ENCODE results near the gene SPAG17. TPM values are rescaled to one million over a fixed set of nuclear protein-coding genes. Genes with fewer than 3 reads are reported as not detected.

The SPAG17 gene
- polyA plus RNA-seq, 1 of the 3 experiments (the other 2 are of a cell fraction) = not detected

- ChIA-PET POLR2A (no interaction called here), CTCF (no interaction called here)
- H3K4me3 ChIP-seq (ENCODE audit: low read depth in 2 of 2, low read length in 1 of 2) = peak overlapping the region; percentile 25 to 40; a peak in 2 of 4 replicates
- TF ChIP-seq SMC3 (IDR thresholded peaks at IDR 0.05; ENCODE audit: low read depth, low read length) (no peak), POLR2AphosphoS5 (IDR thresholded peaks at IDR 0.05; ENCODE audit: low read depth, low read length) (no peak), GATA2 (CRISPR knock-in tag; IDR thresholded peaks at IDR 0.05) (no peak), GABPA (IDR thresholded peaks at IDR 0.05; ENCODE audit: low read depth) (no peak), USF1 (IDR thresholded peaks at IDR 0.05; ENCODE audit: borderline replicate concordance, low read depth) (no peak), MXI1 (IDR thresholded peaks at IDR 0.05; ENCODE audit: low read depth, low read length) (no peak), YY1 (IDR thresholded peaks at IDR 0.05; ENCODE audit: low read depth) (no peak), IRF3 (IDR thresholded peaks at IDR 0.05; ENCODE audit: low read depth, low read length) (no peak), JUND (IDR thresholded peaks at IDR 0.05) (no peak), EZH2phosphoT487 (IDR thresholded peaks at IDR 0.05; ENCODE audit: borderline replicate concordance, low read depth) (no peak), REST (IDR thresholded peaks at IDR 0.05; ENCODE audit: low read depth, low read length) (no peak), RCOR1 (IDR thresholded peaks at IDR 0.05; ENCODE audit: low read length) (no peak), TEAD4 (IDR thresholded peaks at IDR 0.05; ENCODE audit: borderline replicate concordance, insufficient read depth) (no peak), ZBTB33 (IDR thresholded peaks at IDR 0.05; ENCODE audit: borderline replicate concordance, low read depth) (no peak), ELF1 (IDR thresholded peaks at IDR 0.05) (no peak), SIN3A (IDR thresholded peaks at IDR 0.05; ENCODE audit: borderline replicate concordance, low read depth, low read length) (no peak), USF2 (IDR thresholded peaks at IDR 0.05; ENCODE audit: borderline replicate concordance, low read depth, low read length) (no peak), FOXJ3 (CRISPR knock-in tag; IDR thresholded peaks at IDR 0.05) (no peak), RAD21 (IDR thresholded peaks at IDR 0.05; ENCODE audit: low read length) (no peak)
- H3K36me3 ChIP-seq (replicated peaks in 1 of 2; ENCODE audit: control insufficient read depth in 1 of 2, insufficient read depth in 2 of 2, low read length in 1 of 2) = no peaks in the 10 kb centered on the region
- DNase-seq = no peak
- H3F3A ChIP-seq (replicated peaks; ENCODE audit: insufficient read depth) = no peaks in the 10 kb centered on the region
- H3K4me1 ChIP-seq (ENCODE audit: control insufficient read depth in 1 of 2, insufficient read depth in 2 of 2, low read depth in 1 of 2, low read length in 1 of 2) = peaks cover 0 to 6% of the 10 kb centered on the region in 2 experiments; a peak in 1 of 4 replicates
- no peak overlapping the region for H3K9ac ChIP-seq
- no peaks in the 10 kb centered on the region for H3K27me3 ChIP-seq (ENCODE audit: insufficient read depth)
- H3K27ac ChIP-seq (ENCODE audit: low read depth in 2 of 2, low read length in 1 of 2) = no peak overlapping the region
- H3K9me3 ChIP-seq = no peaks in the 10 kb centered on the region
- peak overlapping the region; percentile 13; the same call in 1 of the 2 replicates for H2AFZ ChIP-seq (ENCODE audit: low read depth)
- H3K4me2 ChIP-seq = peak overlapping the region; percentile 62
- H4K20me1 ChIP-seq (ENCODE audit: insufficient read depth) = no peaks in the 10 kb centered on the region
- no peaks in the 10 kb centered on the region for H3K79me2 ChIP-seq (ENCODE audit: insufficient read depth)
- WGBS (ENCODE audit: low lambda C conversion rate) = 16% methylated on average over 11 of the region's 11 CpGs
- no peaks in the 10 kb centered on the region for H3K9me2 ChIP-seq
Measured at GRCh38 chr1:118184739-118185083, 317 bp downstream of the SPAG17 start.
